NCI-H1436 treated with DMSO at 0.1 percent for 48 hours (cell line): ENCODE measurements around the gene BRCA2.
"Not testable (repeated sequence)": the region's sequence is repeated elsewhere in the genome, so short reads cannot be mapped to it uniquely, and the experiment has no call there.

Experiments
- DNase-seq: peaks from one replicate; lab custom pipeline; 2025; lab: John Stamatoyannopoulos, UW

BRCA2 gene

DNA sequence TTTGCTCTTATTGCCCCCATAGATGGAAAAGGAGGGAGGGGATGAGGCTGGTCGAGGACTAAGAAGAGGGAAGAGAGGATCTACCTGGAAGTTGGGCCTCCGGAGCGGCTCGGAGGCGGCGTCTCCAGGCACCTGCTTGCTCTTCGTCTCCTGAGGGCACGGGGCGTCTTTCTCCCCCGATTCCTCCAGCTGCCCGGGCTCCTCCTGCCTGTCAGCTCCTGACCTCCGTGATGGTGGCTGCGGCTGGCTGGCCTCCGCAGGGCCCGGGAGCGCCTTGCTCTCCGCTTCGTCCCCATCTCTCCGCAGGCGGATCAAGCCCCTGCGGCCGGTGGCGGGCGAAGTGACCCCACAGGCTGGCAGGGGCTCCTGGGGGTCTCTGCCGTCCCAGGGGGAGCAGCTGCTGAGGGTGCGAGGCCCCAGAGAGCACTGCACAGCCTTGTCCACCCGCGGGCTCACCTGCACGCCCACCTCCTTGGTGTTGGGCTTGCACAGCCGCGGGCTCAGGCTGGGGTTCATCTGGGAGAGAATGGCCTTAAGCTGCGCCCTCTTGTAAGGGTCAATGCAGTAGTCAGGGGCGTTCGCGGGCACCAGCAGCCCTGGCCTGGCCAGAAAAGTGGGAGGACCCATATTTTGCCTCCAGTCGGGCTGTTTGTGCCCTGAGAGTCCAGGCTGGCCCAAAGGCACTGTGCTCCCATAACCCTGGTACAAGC is 4.0 kb upstream of the BRCA2 start:
- DNase-seq = no peak

GRCh38 chr13:32314271-32315237 is 754 bp upstream of the BRCA2 start:
- DNase-seq = no peak

- no peak for DNase-seq
These were observed 676 bp downstream of the BRCA2 start for GRCh38 chr13:32316028-32316339.

- no peak for DNase-seq
These were observed 1.2 kb downstream of the BRCA2 start for GRCh38 chr13:32316501-32316900.

GRCh38 chr13:32317716-32318465 is 2.6 kb downstream of the BRCA2 start:
- no peak for DNase-seq

GRCh38 chr13:32320528-32320927 is 5.2 kb downstream of the BRCA2 start:
- DNase-seq = no peak

GRCh38 chr13:32323912-32324311 is 8.6 kb downstream of the BRCA2 start:
- no peak for DNase-seq

DNA sequence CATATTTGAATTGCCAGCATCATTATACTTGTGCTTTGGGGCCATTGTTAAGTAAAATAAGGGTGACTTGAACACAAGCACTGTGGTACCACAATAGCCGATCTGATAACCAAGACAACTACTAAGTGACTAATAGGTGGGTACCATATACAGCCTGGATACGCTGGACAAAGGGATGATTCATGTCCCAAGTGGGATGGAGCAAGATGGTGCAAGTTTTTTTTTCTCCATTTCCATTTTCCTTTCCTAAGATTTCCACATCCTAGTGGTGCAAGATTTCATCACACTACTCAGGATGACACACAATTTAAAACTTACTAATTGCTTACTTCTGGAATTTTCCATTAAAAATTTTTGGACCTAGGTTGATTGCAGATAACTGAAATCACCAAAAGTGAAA is 15.1 kb downstream of the BRCA2 start:
- DNase-seq = no peak

DNA sequence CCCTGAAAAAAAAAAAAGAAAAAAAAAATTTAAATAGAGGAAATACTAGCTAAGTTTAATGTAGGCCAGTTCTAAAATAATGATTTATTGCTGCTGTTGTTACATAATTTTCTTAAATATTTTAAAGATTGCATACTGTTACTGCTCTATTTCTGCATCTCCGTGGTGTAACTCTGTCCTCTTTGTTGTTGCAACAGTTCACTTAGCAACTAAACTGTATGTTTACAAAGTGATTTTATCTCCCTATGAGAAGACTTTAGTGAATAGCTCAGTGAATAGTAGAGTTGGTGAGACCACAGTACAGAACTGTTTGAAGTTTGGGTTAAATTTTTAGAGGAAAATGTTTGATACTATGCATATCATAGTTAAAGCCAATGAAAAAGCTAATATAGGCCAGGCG is 19.4 kb downstream of the BRCA2 start:
- DNase-seq = no peak

DNA sequence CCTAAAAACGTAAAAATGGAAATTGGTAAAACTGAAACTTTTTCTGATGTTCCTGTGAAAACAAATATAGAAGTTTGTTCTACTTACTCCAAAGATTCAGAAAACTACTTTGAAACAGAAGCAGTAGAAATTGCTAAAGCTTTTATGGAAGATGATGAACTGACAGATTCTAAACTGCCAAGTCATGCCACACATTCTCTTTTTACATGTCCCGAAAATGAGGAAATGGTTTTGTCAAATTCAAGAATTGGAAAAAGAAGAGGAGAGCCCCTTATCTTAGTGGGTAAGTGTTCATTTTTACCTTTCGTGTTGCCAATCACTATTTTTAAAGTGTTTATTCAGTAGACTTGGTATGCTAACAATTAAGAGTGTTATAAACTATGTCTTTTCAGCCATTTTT is 25.6 kb downstream of the BRCA2 start:
- DNase-seq = no peak

- no peak for DNase-seq
These were observed 32.3 kb downstream of the BRCA2 start for GRCh38 chr13:32347651-32348050.

DNA sequence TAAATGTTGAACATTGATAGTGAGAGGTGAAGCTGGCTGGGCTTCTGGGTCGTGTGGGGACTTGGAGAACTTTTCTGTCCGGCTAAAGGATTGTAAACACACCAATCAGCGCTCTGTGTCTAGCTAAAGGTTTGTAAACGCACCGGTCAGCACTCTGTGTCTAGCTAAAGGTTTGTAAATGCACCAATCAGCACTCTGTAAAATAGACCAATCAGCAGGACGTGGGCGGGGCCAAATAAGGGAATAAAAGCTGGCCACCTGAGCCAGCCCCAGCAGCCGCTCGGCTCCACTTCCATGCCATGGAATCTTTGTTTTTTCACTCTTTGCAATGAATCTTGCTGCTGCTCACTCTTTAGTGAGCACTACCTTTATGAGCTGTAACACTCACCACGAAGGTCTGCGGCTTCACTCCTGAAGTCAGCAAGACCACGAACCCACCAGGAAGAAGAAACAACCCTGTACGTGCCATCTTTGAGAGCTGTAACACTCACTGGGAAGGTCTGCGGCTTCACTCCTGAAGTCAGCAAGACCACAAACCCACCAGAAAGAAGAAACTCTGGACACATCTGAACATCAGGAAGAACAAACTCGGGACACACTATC is 35.6 kb downstream of the BRCA2 start:
- DNase-seq = not testable (repeated sequence)

- DNase-seq = no peak
These were observed 38.7 kb downstream of the BRCA2 start for GRCh38 chr13:32354040-32354439.

DNA sequence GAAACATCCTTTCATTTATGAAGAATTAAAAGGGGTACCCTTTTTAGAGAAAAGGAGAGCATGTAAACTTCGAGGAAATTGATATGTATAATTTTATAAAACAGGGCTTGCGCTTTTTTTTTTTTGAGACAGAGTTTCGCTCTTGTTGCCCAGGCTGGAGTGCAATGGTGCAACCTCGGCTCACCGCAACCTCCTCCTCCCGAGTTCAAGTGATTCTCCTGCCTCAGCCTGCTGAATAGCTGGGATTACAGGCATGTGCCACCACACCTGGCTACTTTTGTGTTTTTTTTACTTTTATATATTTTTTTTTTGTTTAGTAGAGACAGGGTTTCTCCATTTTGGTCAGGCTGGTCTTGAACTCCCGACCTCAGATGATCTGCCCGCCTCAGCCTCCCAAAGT is 40.6 kb downstream of the BRCA2 start:
- DNase-seq = not testable (repeated sequence)

DNA sequence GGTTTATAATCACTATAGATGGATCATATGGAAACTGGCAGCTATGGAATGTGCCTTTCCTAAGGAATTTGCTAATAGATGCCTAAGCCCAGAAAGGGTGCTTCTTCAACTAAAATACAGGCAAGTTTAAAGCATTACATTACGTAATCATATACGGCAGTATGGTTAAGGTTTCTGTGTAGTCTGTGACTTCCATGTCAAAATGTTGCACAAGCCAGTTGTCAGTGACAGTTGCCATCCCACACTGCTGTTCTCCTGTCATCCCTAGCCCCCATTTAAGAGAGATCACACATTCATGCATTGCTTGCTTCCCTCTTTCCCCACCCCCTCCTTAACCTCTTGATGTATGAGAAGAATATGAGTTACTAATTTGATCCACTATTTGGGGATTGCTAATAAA is 47.3 kb downstream of the BRCA2 start:
- DNase-seq = no peak

GRCh38 chr13:32370805-32371204 is 55.5 kb downstream of the BRCA2 start:
- DNase-seq = no peak

GRCh38 chr13:32376642-32377415 is 61.5 kb downstream of the BRCA2 start:
- no peak for DNase-seq

- DNase-seq = no peak
These were observed 62.7 kb downstream of the BRCA2 start for GRCh38 chr13:32378012-32378411.

GRCh38 chr13:32381539-32381938 is 66.2 kb downstream of the BRCA2 start:
- DNase-seq = no peak

DNA sequence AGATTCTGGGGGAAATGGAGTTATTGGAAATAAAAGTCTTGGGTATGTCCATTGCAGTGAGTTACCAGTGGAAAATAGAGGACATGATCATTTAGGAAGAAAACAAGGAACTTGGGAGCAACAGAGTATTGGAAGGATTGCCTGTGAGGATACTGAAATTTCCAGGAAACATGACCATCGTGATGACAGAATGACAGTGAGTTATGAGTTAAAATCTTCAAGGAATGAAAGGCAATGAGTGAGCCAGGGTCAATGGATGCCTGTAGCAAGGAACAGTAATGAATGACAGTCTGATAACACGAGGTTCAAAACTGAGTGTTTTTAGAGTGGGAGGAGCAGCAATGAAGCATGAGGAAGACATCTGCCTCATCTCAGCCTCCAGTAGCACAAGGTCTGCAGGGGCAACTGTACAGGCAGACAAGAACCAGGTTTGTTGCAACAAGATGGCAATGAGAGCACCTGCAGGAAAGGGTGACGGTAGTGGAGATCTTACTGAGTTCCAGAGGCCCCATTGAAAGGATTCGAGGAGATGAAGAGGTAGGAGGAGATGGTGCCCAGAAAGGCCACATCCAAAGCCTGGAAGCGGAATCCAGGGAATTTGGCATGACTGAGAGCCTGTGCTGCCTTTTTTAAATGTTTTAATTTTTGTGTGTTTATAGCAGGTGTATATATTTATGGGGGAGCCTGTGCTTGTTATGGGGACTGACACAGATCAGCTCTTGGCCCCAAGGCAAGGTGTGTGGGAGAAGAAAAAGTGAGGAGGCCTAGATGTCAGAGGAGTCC is 68.7 kb downstream of the BRCA2 start:
- no peak for DNase-seq

- DNase-seq = no peak
These were observed 69.4 kb downstream of the BRCA2 start for GRCh38 chr13:32384702-32385101.
